HepG2 (cell line): ENCODE data around the gene FOXE3. TPM values are rescaled to one million over a fixed set of nuclear protein-coding genes. Genes with fewer than 3 reads are reported as not detected.
A peak's percentile ranks its signal among the peaks of the same experiment; 100 is the strongest.

ENCODE experiments used
- ARID4A ChIP-seq: sonication (generic); formaldehyde crosslinking; IDR thresholded peaks from 2 replicates; pipeline ENCODE4 v1.5.0; 2020; ENCODE audit warnings: mild to moderate bottlenecking, missing genetic modification reagents, borderline replicate concordance
- ARNTL ChIP-seq: sonication (generic); formaldehyde crosslinking; IDR thresholded peaks from 2 replicates; pipeline ENCODE4 v1.4.0; 2020; ENCODE audit warnings: mild to moderate bottlenecking, missing genetic modification reagents
- BATF2 ChIP-seq: sonication (generic); formaldehyde crosslinking; IDR thresholded peaks from 2 replicates; pipeline ENCODE4 v1.8.0; 2022; ENCODE audit warnings: mild to moderate bottlenecking, missing genetic modification reagents, moderate library complexity
- BRF2 ChIP-seq: sonication (generic); formaldehyde crosslinking; IDR thresholded peaks from 2 replicates; pipeline ENCODE4 v1.8.1; 2022; ENCODE audit warnings: mild to moderate bottlenecking, missing genetic modification reagents
- HIVEP1 ChIP-seq: sonication (generic); formaldehyde crosslinking; IDR thresholded peaks from 2 replicates; pipeline ENCODE4 v1.4.0; 2020; ENCODE audit warnings: mild to moderate bottlenecking, missing genetic modification reagents
- HOXA5 ChIP-seq: sonication (generic); formaldehyde crosslinking; IDR thresholded peaks from 2 replicates; pipeline ENCODE4 v1.4.0; 2020; ENCODE audit warnings: missing genetic modification reagents
- MBD4 ChIP-seq: IDR thresholded peaks from 2 replicates; pipeline ENCODE4 v1.6.1; 2012; ENCODE audit warnings: low read length, inconsistent platforms, borderline replicate concordance
- MBNL3 ChIP-seq: fragments of 250-450 bp; sonication (Bioruptor Pico); conservative IDR thresholded peaks from 2 replicates; pipeline ENCODE4 v1.8.0; 2022; ENCODE audit warnings: mild to moderate bottlenecking, inconsistent platforms
- NR2F6 ChIP-seq, 2 experiments: IDR thresholded peaks; 2 replicates each; pipeline ENCODE4 v1.6.1; 2016; ENCODE audit warnings: antibody characterized with exemption in 1 of 2, mild to moderate bottlenecking in 1 of 2
- POGK ChIP-seq: sonication (generic); formaldehyde crosslinking; conservative IDR thresholded peaks from 2 replicates; pipeline ENCODE4 v1.8.0; 2022; ENCODE audit warnings: mild to moderate bottlenecking, moderate library complexity, missing genetic modification reagents
- PPARG ChIP-seq: conservative IDR thresholded peaks from 2 replicates; pipeline ENCODE4 v1.6.1; 2016; ENCODE audit warnings: missing biosample characterization, missing genetic modification reagents
- TCF12 ChIP-seq, 2 experiments: fragments of 450-650 bp in 1 of 2; sonication (generic) in 1 of 2; formaldehyde crosslinking in 1 of 2; IDR thresholded peaks; 2 replicates each; pipeline versions ENCODE4 v1.6.1 to v1.8.0; 2017 to 2022; ENCODE audit warnings: antibody characterized with exemption in 1 of 2, mild to moderate bottlenecking in 1 of 2, missing genetic modification reagents in 1 of 2, moderate library complexity in 1 of 2
- THAP7 ChIP-seq: sonication (generic); formaldehyde crosslinking; IDR thresholded peaks from 2 replicates; pipeline ENCODE4 v1.8.1; 2023; ENCODE audit warnings: mild to moderate bottlenecking, missing genetic modification reagents
- TP53 ChIP-seq: sonication (generic); formaldehyde crosslinking; conservative IDR thresholded peaks from 2 replicates; pipeline ENCODE4 v1.4.0; 2020; ENCODE audit warnings: missing genetic modification reagents
- ZBTB25 ChIP-seq: IDR thresholded peaks from 2 replicates; pipeline ENCODE4 v1.6.1; 2018; ENCODE audit warnings: missing genetic modification reagents
- ZNF367 ChIP-seq: sonication (generic); formaldehyde crosslinking; IDR thresholded peaks from 2 replicates; pipeline ENCODE4 v1.4.0; 2020; ENCODE audit warnings: missing genetic modification reagents, borderline replicate concordance
- ZNF44 ChIP-seq: sonication (generic); formaldehyde crosslinking; IDR thresholded peaks from 2 replicates; pipeline ENCODE4 v1.5.1; 2020; ENCODE audit warnings: mild to moderate bottlenecking, missing genetic modification reagents
- ZNF563 ChIP-seq: sonication (generic); formaldehyde crosslinking; IDR thresholded peaks from 2 replicates; pipeline ENCODE4 v1.8.0; 2022; ENCODE audit warnings: mild to moderate bottlenecking, moderate library complexity, missing genetic modification reagents
- ZNF75D ChIP-seq: sonication (generic); formaldehyde crosslinking; IDR thresholded peaks from 2 replicates; pipeline ENCODE4 v1.8.1; 2023; ENCODE audit warnings: missing genetic modification reagents, mild to moderate bottlenecking, borderline replicate concordance
- polyA plus RNA-seq, 8 experiments: library from polyadenylated mRNA; depleted of rRNA in 3 of 8; stranded (reverse) in 7 of 8; unstranded in 1 of 8; fragments of >200 nt; fragmentation: Illumina TruSeq in 4 of 8; extraction: Trizol in 4 of 8; gene quantifications; 2 replicates each; pipeline versions ENCODE4 v1.2.1 to v1.2.3, GENCODE V29; 2011 to 2016; ENCODE audit warnings: low read depth in 4 of 8, missing spikeins in 1 of 8, mixed read lengths in 1 of 8; ENCODE audit not compliant: insufficient read depth in 1 of 8
- total RNA-seq, 5 experiments: library from RNA; depleted of rRNA; stranded (reverse); fragments of >200 nt; fragmentation: Illumina TruSeq; extraction: Trizol; gene quantifications; 2 replicates each; pipeline ENCODE4 v1.2.3, GENCODE V29; 2016; ENCODE audit warnings: low read depth in 1 of 5

Gene FOXE3
- total and polyA plus RNA-seq, 2 of the 13 experiments (the other 11 are each of a cell fraction or from before 2014, with no cell fraction given), result not detected

GRCh38 chr1:47436304-47436978, 20.4 kb downstream of the FOXE3 start (continued):
- peak; percentile 68 for TF ChIP-seq POGK (CRISPR knock-in tag)
- TF ChIP-seq TCF12 (IDR thresholded peaks at IDR 0.05), result no peak
- no peak for TF ChIP-seq TCF12 (CRISPR knock-in tag; IDR thresholded peaks at IDR 0.05)
- TF ChIP-seq HIVEP1, result 0 out of 2 replicates have a peak, but pooled peaks have one; percentile 47
- no peak for TF ChIP-seq BATF2 (CRISPR knock-in tag)
- no peak for TF ChIP-seq ARID4A (CRISPR knock-in tag)
- no peak for TF ChIP-seq ZNF563 (CRISPR knock-in tag)
- no peak for TF ChIP-seq ZBTB25 (CRISPR knock-in tag)
- 0 out of 2 replicates have a peak, but pooled peaks have one; percentile 55 for TF ChIP-seq ARNTL
- no peak for TF ChIP-seq THAP7 (CRISPR knock-in tag)
- no peak for TF ChIP-seq ZNF75D (CRISPR knock-in tag)
- TF ChIP-seq MBD4, result no peak
- TF ChIP-seq BRF2, result peak; percentile 68; the same call in 1 of the 2 replicates
- no peak for TF ChIP-seq ZNF44 (CRISPR knock-in tag)
- peak; percentile 69; the same call in 1 of the 2 replicates for TF ChIP-seq NR2F6 (IDR thresholded peaks at IDR 0.05)
- peak; percentile 35; the same call in 1 of the 2 replicates for TF ChIP-seq NR2F6 (CRISPR knock-in tag; IDR thresholded peaks at IDR 0.05)
- TF ChIP-seq TP53 (CRISPR knock-in tag), result no peak
- TF ChIP-seq ZNF367 (CRISPR knock-in tag), result no peak
- TF ChIP-seq PPARG (CRISPR knock-in tag), result 0 out of 2 replicates have a peak, but pooled peaks have one; percentile 16
- no peak for TF ChIP-seq HOXA5 (CRISPR knock-in tag)
- TF ChIP-seq MBNL3 (CRISPR knock-in tag), result no peak
